Measurements from ENCODE around the gene VAV2. TPM values are rescaled to one million over a fixed set of nuclear protein-coding genes. Genes with fewer than 3 reads are reported as not detected.

Gene VAV2
- total and polyA plus RNA-seq, 2 of the 4 experiments (the other 2 are of a cell fraction), result 10.8 to 13.4 TPM

DNA sequence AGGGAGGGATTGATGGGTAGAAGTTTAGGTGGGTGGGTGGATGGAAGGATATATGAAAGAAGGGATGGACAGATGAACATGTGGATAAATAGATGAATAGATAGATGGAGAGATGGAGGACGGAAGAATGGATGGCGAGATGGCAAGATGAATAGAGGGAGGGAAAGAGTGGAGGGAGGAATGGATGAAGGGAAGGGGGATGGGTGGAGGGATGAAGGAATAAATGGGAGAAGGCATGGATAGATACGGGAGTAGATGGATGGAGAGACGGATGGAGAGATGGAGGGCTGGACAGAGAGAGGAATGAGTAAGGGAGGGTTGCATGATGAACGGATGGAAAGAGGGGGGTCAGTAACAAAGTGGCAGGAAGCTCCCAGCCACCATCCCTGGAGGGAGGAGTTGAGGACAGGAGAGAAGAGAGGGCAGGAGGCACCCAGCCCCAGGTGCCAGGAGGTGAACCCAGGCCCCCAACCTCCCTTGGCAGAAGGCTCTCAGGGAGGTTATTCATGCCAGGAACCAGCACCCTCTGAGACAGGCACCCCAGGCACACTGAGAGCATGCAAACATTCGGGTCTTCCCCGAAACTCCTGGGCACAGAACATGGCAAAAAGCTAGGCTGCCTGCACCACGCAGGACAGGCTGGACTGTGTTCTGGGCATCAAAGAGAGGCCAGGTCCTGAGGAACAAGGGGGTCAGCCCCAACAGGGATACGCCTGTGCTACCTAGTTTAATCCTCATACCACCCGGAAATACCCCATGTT is 263.1 kb downstream of the VAV2 start:
- Histone ChIP-seq H2BK15ac (ENCODE audit: low read depth, low read length) (no peak overlapping the region), H3K9me1 (ENCODE audit: insufficient read depth, low read length) (no peaks in the 10 kb centered on the region), H3K4ac (ENCODE audit: low read depth, low read length) (no peak overlapping the region), H4K8ac (ENCODE audit: low read depth in 2 of 2, low read length in 2 of 2) (no peak overlapping the region), H3K79me1 (ENCODE audit: low read depth in 1 of 2, low read length in 2 of 2) (no peaks in the 10 kb centered on the region), H2BK5ac (ENCODE audit: low read depth, low read length, poor library complexity, severe bottlenecking) (no peak overlapping the region), H3K18ac (ENCODE audit: low read depth, low read length) (no peak overlapping the region), H4K5ac (ENCODE audit: low read depth, low read length) (no peak overlapping the region), H2AFZ (replicated peaks; ENCODE audit: low read length, poor library complexity) (no peak overlapping the region), H4K91ac (ENCODE audit: insufficient read depth, low read depth, low read length) (no peak overlapping the region), H3K9me3 (ENCODE audit: control insufficient read depth, insufficient read depth, low read length) (no peaks in the 10 kb centered on the region), H3K4me3 (ENCODE audit: insufficient read depth, low read depth, low read length) (no peak overlapping the region), H3K27me3 (ENCODE audit: control insufficient read depth, insufficient read depth, low read length) (peaks cover 1% of the 10 kb centered on the region; the same call in 1 of the 2 replicates), H3K14ac (replicated peaks; ENCODE audit: low read depth, low read length) (no peak overlapping the region), H3K23ac (ENCODE audit: low read depth, low read length) (no peak overlapping the region), H2BK20ac (ENCODE audit: low read depth, low read length) (no peak overlapping the region), H3K4me2 (ENCODE audit: low read depth, low read length) (no peak overlapping the region), H2AK5ac (ENCODE audit: low read depth, low read length) (no peak overlapping the region), H4K20me1 (ENCODE audit: insufficient read depth, low read length) (no peaks in the 10 kb centered on the region; the same call in 1 of the 2 replicates), H3K56ac (ENCODE audit: extremely low read depth, insufficient read depth, low read length) (no peak overlapping the region), H3K36me3 (ENCODE audit: control insufficient read depth, insufficient read depth, low read length) (no peaks in the 10 kb centered on the region), H2AK9ac (replicated peaks; ENCODE audit: low read depth, low read length, poor library complexity) (no peak overlapping the region), H3K9ac (ENCODE audit: low read depth, low read length) (no peak overlapping the region), H3K27ac (ENCODE audit: insufficient read depth, low read length) (no peak overlapping the region), H3K4me1 (ENCODE audit: control insufficient read depth, insufficient read depth, low read length) (no peaks in the 10 kb centered on the region), H2BK120ac (ENCODE audit: low read depth, low read length) (no peak overlapping the region)
- TF ChIP-seq CHD1 (IDR thresholded peaks at IDR 0.05; ENCODE audit: low read depth, low read length) (no peak), SMC3 (IDR thresholded peaks at IDR 0.05; ENCODE audit: low read depth, low read length) (no peak), USF2 (IDR thresholded peaks at IDR 0.05; ENCODE audit: low read depth, low read length) (no peak), CEBPB (IDR thresholded peaks at IDR 0.05; ENCODE audit: low read depth, low read length) (no peak), RCOR1 (IDR thresholded peaks at IDR 0.05; ENCODE audit: insufficient replicate concordance, low read length) (no peak), MAZ (IDR thresholded peaks at IDR 0.05; ENCODE audit: borderline replicate concordance, low read depth, low read length) (no peak), NFE2L2 (IDR thresholded peaks at IDR 0.05; ENCODE audit: low read depth, low read length) (no peak), RAD21 (IDR thresholded peaks at IDR 0.05; ENCODE audit: low read length) (no peak), FOS (IDR thresholded peaks at IDR 0.05; ENCODE audit: low read depth, low read length) (no peak), MXI1 (IDR thresholded peaks at IDR 0.05; ENCODE audit: borderline replicate concordance, low read depth, low read length) (no peak)
- DNase-seq (no peak), ATAC-seq (ENCODE audit: low read depth) (no peak)
- in situ Hi-C loops (cut with MboI; ENCODE audit: low sequenced_read_pairs), result loop anchor here (10.0 kb wide), 1 partner anchor 324 kb away; no protein-coding TSS in a partner anchor
- POLR2A ChIA-PET (ENCODE audit: unreplicated experiment), result no interaction called here
- no TSS peak for BruUV-seq (replicated peaks)
- CTCF ChIA-PET, result no interaction called here
- intact Hi-C loops (cut with micrococcal nuclease), result loop anchor here (10.0 kb wide), 1 partner anchor 124 kb away; the partner anchor contains the start of gene FAM163B
- WGBS, 2 experiments (ENCODE audit: extremely low coverage in 2 of 2, insufficient read length in 1 of 2), result 67 to 100% methylated on average over 3 to 6 of the region's 10 CpGs
- dilution Hi-C loops (cut with HindIII; ENCODE audit: low sequenced_read_pairs, unreplicated experiment), result no loop called here
